Keratinocyte (primary cell): ENCODE measurements around the gene ZNF292. TPM values are rescaled to one million over a fixed set of nuclear protein-coding genes. Genes with fewer than 3 reads are reported as not detected.

Experiments
- DNase-seq: peaks from one replicate; pipeline ENCODE4 v3.0.0-alpha.2; 2011; ENCODE audit warnings: low read depth, missing footprints, low spot score
- FAIRE-seq: peaks from 2 replicates; lab custom pipeline; 2011; peaks lifted over from hg19 to GRCh38; lab: Jason Lieb, UNC
- H2AFZ ChIP-seq: 2 replicates; pipeline ENCODE4 v1.6.0; 2012; ENCODE audit warnings: low read length, control low read depth, inconsistent platforms; ENCODE audit not compliant: control insufficient read depth
- H3K27ac ChIP-seq: 2 replicates; pipeline ENCODE4 v1.5.1; 2011; ENCODE audit warnings: low read length; ENCODE audit not compliant: control insufficient read depth, insufficient read depth
- H3K27me3 ChIP-seq: 3 replicates; pipeline ENCODE4 v1.6.0; 2011; ENCODE audit warnings: low read length; ENCODE audit not compliant: control insufficient read depth, insufficient read depth; ENCODE audit errors: extremely low read depth
- H3K36me3 ChIP-seq, 2 experiments: 2 replicates in 1 of 2; 3 replicates in 1 of 2; pipeline ENCODE4 v1.5.1; 2011; ENCODE audit warnings: low read length in 2 of 2, mild to moderate bottlenecking in 1 of 2; ENCODE audit not compliant: control insufficient read depth in 2 of 2, insufficient read depth in 2 of 2; ENCODE audit errors: extremely low read depth in 1 of 2
- H3K4me1 ChIP-seq: 3 replicates; pipeline ENCODE4 v1.5.1; 2011; ENCODE audit warnings: low read length; ENCODE audit not compliant: control insufficient read depth, insufficient read depth; ENCODE audit errors: extremely low read depth
- H3K4me2 ChIP-seq: 3 replicates; pipeline ENCODE4 v1.6.0; 2011; ENCODE audit warnings: low read depth, low read length; ENCODE audit not compliant: control insufficient read depth, insufficient read depth; ENCODE audit errors: extremely low read depth
- H3K4me3 ChIP-seq, 3 experiments: fragments of 200-600 bp in 1 of 3; sonication (generic) in 1 of 3; 2 replicates in 2 of 3; 3 replicates in 1 of 3; pipeline ENCODE4 v1.5.1; 2011 to 2016; ENCODE audit warnings: low read length in 3 of 3, mild to moderate bottlenecking in 3 of 3, control low read depth in 2 of 3, inconsistent platforms in 1 of 3, low read depth in 1 of 3, mixed read lengths in 1 of 3, mixed run types in 1 of 3, moderate library complexity in 1 of 3; ENCODE audit not compliant: control insufficient read depth in 2 of 3, insufficient read depth in 2 of 3; ENCODE audit errors: extremely low read depth in 1 of 3
- H3K79me2 ChIP-seq: 2 replicates; pipeline ENCODE4 v1.6.0; 2012; ENCODE audit warnings: low read length; ENCODE audit not compliant: control insufficient read depth, insufficient read depth
- H3K9ac ChIP-seq: 3 replicates; pipeline ENCODE4 v1.6.0; 2011; ENCODE audit warnings: low read length; ENCODE audit not compliant: control insufficient read depth, insufficient read depth; ENCODE audit errors: extremely low read depth
- H3K9me1 ChIP-seq: 3 replicates; pipeline ENCODE4 v1.6.0; 2011; ENCODE audit warnings: low read length; ENCODE audit not compliant: control insufficient read depth, insufficient read depth; ENCODE audit errors: extremely low read depth
- H3K9me3 ChIP-seq: 2 replicates; pipeline ENCODE4 v1.5.1; 2012; ENCODE audit warnings: low read depth, low read length; ENCODE audit not compliant: control insufficient read depth
- H4K20me1 ChIP-seq: 3 replicates; pipeline ENCODE4 v1.6.0; 2011; ENCODE audit warnings: low read length; ENCODE audit not compliant: control insufficient read depth, insufficient read depth; ENCODE audit errors: extremely low read depth
- CTCF ChIP-seq, 3 experiments: IDR thresholded peaks in 1 of 3; conservative IDR thresholded peaks in 1 of 3; optimal IDR thresholded peaks in 1 of 3; 2 replicates in 2 of 3; 3 replicates in 1 of 3; pipeline versions ENCODE3 to v1.5.1; 2011; ENCODE audit warnings: low read length in 3 of 3, mild to moderate bottlenecking in 3 of 3, moderate library complexity in 2 of 3, control low read depth in 1 of 3, inconsistent platforms in 1 of 3; ENCODE audit not compliant: insufficient read depth in 2 of 3; ENCODE audit errors: extremely low read depth in 1 of 3
- EZH2 ChIP-seq: IDR thresholded peaks from one replicate; pipeline ENCODE4 v1.6.1; 2012; ENCODE audit warnings: inconsistent platforms, mild to moderate bottlenecking, low read length, moderate library complexity
- dilution Hi-C: fragments of 300-500 bp; cut with MboI; formaldehyde crosslinking; loops from one replicate; pipeline ENCODE4 v1.7.0; 2020; ENCODE audit warnings: low sequenced_read_pairs; ENCODE audit not compliant: extremely low pct_ligation_motif_present
- polyA plus RNA-seq, 5 experiments: library from polyadenylated mRNA; depleted of rRNA in 3 of 5; stranded (reverse) in 3 of 5; stranded (forward) in 1 of 5; unstranded in 1 of 5; fragments of >200 nt; gene quantifications; 1 replicate in 1 of 5; 2 replicates in 3 of 5; 3 replicates in 1 of 5; pipeline versions ENCODE4 v1.2.1 to v1.2.3, GENCODE V29; 2011 to 2012; ENCODE audit warnings: missing spikeins in 2 of 5, low read depth in 1 of 5, low replicate concordance in 1 of 5

Gene ZNF292
- polyA plus RNA-seq, 1 donor (not counting 4 experiments of a cell fraction or from before 2014, with no cell fraction given): 8.4 TPM

GRCh38 chr6:87274660-87275274, 119.4 kb downstream of the ZNF292 start:
- Histone ChIP-seq H2AFZ (no peak overlapping the region), H3K4me3 (no peak overlapping the region), H3K36me3 (no peaks in the 10 kb centered on the region), H3K9me3 (no peaks in the 10 kb centered on the region), H3K4me1 (no peaks in the 10 kb centered on the region), H4K20me1 (no peaks in the 10 kb centered on the region), H3K27ac (no peak overlapping the region), H3K9me1 (no peaks in the 10 kb centered on the region), H3K9ac (no peak overlapping the region), H3K79me2 (no peaks in the 10 kb centered on the region), H3K4me2 (no peak overlapping the region), H3K27me3 (no peaks in the 10 kb centered on the region)
- no peak for TF ChIP-seq CTCF (optimal IDR thresholded peaks at IDR 0.05 in 1 of 3, IDR thresholded peaks at IDR 0.05 in 1 of 3, conservative IDR thresholded peaks at IDR 0.05 in 1 of 3; ENCODE audit: extremely low read depth in 1 of 3, insufficient read depth in 2 of 3, low read length in 3 of 3)
- TF ChIP-seq EZH2: no peak
- dilution Hi-C loops: no loop called here
- FAIRE-seq (peak; percentile 36), DNase-seq (no peak)

GRCh38 chr6:87276624-87277023, 121.3 kb downstream of the ZNF292 start:
- Histone ChIP-seq H3K9me1 (no peaks in the 10 kb centered on the region), H4K20me1 (no peaks in the 10 kb centered on the region), H3K79me2 (no peaks in the 10 kb centered on the region), H2AFZ (no peak overlapping the region), H3K27ac (no peak overlapping the region), H3K36me3 (no peaks in the 10 kb centered on the region), H3K9ac (no peak overlapping the region), H3K4me3 (no peak overlapping the region), H3K4me2 (no peak overlapping the region), H3K9me3 (no peaks in the 10 kb centered on the region), H3K4me1 (no peaks in the 10 kb centered on the region), H3K27me3 (no peaks in the 10 kb centered on the region)
- TF ChIP-seq CTCF (optimal IDR thresholded peaks at IDR 0.05 in 1 of 3, IDR thresholded peaks at IDR 0.05 in 1 of 3, conservative IDR thresholded peaks at IDR 0.05 in 1 of 3; ENCODE audit: extremely low read depth in 1 of 3, insufficient read depth in 2 of 3, low read length in 3 of 3) (no peak), EZH2 (no peak)
- no peak for DNase-seq
- FAIRE-seq: no peak
- dilution Hi-C loops: no loop called here
